ENCODE data around the gene SLC34A1. TPM values are rescaled to one million over a fixed set of nuclear protein-coding genes. Genes with fewer than 3 reads are reported as not detected.

The SLC34A1 gene
- total and polyA plus RNA-seq, 2 of the 4 experiments (the other 2 are of a cell fraction): not detected

GRCh38 chr5:177346820-177347219 lies 37.4 kb upstream of the SLC34A1 start:
- H2BK5ac ChIP-seq (ENCODE audit: low read depth, low read length, poor library complexity, severe bottlenecking): no peak overlapping the region
- H3K79me1 ChIP-seq (ENCODE audit: low read depth in 1 of 2, low read length in 2 of 2): peaks cover 51 to 63% of the 10 kb centered on the region in 2 experiments
- H3K36me3 ChIP-seq (ENCODE audit: control insufficient read depth, insufficient read depth, low read length): peaks cover 9% of the 10 kb centered on the region; the same call in 1 of the 2 replicates
- H4K5ac ChIP-seq (ENCODE audit: low read depth, low read length): no peak overlapping the region; the same call in 1 of the 2 replicates
- H2BK15ac ChIP-seq (ENCODE audit: low read depth, low read length): no peak overlapping the region
- in situ Hi-C loops (cut with MboI; ENCODE audit: low sequenced_read_pairs): no loop called here
- no peak overlapping the region for H2BK120ac ChIP-seq (ENCODE audit: low read depth, low read length)
- H3K4me2 ChIP-seq (ENCODE audit: low read depth, low read length): peak overlapping the region; percentile 46; the same call in 1 of the 2 replicates
- intact Hi-C loops (cut with micrococcal nuclease): no loop called here
- no peak overlapping the region for H4K91ac ChIP-seq (ENCODE audit: insufficient read depth, low read depth, low read length)
- peaks cover 11% of the 10 kb centered on the region; the same call in 1 of the 2 replicates for H3K9me1 ChIP-seq (ENCODE audit: insufficient read depth, low read length)
- BruUV-seq (replicated peaks): no TSS peak
- no peak overlapping the region for H3K4me3 ChIP-seq (ENCODE audit: insufficient read depth, low read depth, low read length)
- no peak overlapping the region for H3K23ac ChIP-seq (ENCODE audit: low read depth, low read length)
- no peak overlapping the region for H3K9ac ChIP-seq (ENCODE audit: low read depth, low read length)
- DNase-seq: peak; percentile 38
- peak overlapping the region; percentile 17; the same call in 1 of the 2 replicates for H3K27ac ChIP-seq (ENCODE audit: insufficient read depth, low read length)
- H3K4me1 ChIP-seq (ENCODE audit: control insufficient read depth, insufficient read depth, low read length): peaks cover 24% of the 10 kb centered on the region
- WGBS, 2 experiments (ENCODE audit: extremely low coverage in 2 of 2, insufficient read length in 1 of 2): 73% methylated on average over 3 of the region's 4 CpGs; no CpG with 5 or more reads in 1 of the 2 experiments
- no peaks in the 10 kb centered on the region for H3K27me3 ChIP-seq (ENCODE audit: control insufficient read depth, insufficient read depth, low read length)
- dilution Hi-C loops (cut with HindIII; ENCODE audit: low sequenced_read_pairs, unreplicated experiment): no loop called here
- ATAC-seq (ENCODE audit: low read depth): no peak
- TF ChIP-seq BHLHE40 (IDR thresholded peaks at IDR 0.05; ENCODE audit: low read depth, low read length): no peak
- TF ChIP-seq ELK1 (IDR thresholded peaks at IDR 0.05; ENCODE audit: borderline replicate concordance, low read depth, low read length): no peak
- peak; percentile 63; the same call in 1 of the 2 replicates for TF ChIP-seq CEBPB (IDR thresholded peaks at IDR 0.05; ENCODE audit: low read depth, low read length)
- no peak for TF ChIP-seq POLR2A (IDR thresholded peaks at IDR 0.05; ENCODE audit: low read depth, low read length)
- peaks cover 18% of the 10 kb centered on the region for H4K20me1 ChIP-seq (ENCODE audit: insufficient read depth, low read length)
- no peak overlapping the region for H3K56ac ChIP-seq (ENCODE audit: extremely low read depth, insufficient read depth, low read length)
- no peak overlapping the region for H2BK20ac ChIP-seq (ENCODE audit: low read depth, low read length)
- no peak overlapping the region for H2AK9ac ChIP-seq (replicated peaks; ENCODE audit: low read depth, low read length, poor library complexity)
- POLR2A ChIA-PET (ENCODE audit: unreplicated experiment): interaction anchor here (0.6 kb wide), 1 partner anchor 153 kb away, joined by 3 read pairs; no protein-coding TSS in a partner anchor
- H3K9me3 ChIP-seq (ENCODE audit: control insufficient read depth, insufficient read depth, low read length): no peaks in the 10 kb centered on the region
- H4K8ac ChIP-seq (ENCODE audit: low read depth in 2 of 2, low read length in 2 of 2): no peak overlapping the region
- no peak overlapping the region for H2AK5ac ChIP-seq (ENCODE audit: low read depth, low read length)
- CTCF ChIA-PET: interaction anchor here (1.6 kb wide), 1 partner anchor 58 kb away, joined by 3 read pairs; no protein-coding TSS in a partner anchor
- H2AFZ ChIP-seq (replicated peaks; ENCODE audit: low read length, poor library complexity): no peak overlapping the region
- no peak overlapping the region for H3K18ac ChIP-seq (ENCODE audit: low read depth, low read length)
- H3K4ac ChIP-seq (ENCODE audit: low read depth, low read length): no peak overlapping the region
- H3K14ac ChIP-seq (replicated peaks; ENCODE audit: low read depth, low read length): no peak overlapping the region

All from IMR-90 (cell line).